Nephron progenitor cell (in vitro differentiated cells): ENCODE measurements around the gene ART1.

ENCODE experiments used
- DNase-seq: peaks from one replicate; pipeline ENCODE4 v3.0.0; 2021
- H3K27ac Mint-ChIP-seq: 2 replicates; pipeline ENCODE4 v1.8.0; 2021; ENCODE audit warnings: mild to moderate bottlenecking, moderate library complexity, mixed read lengths
- H3K27me3 Mint-ChIP-seq: 2 replicates; pipeline ENCODE4 v1.8.0; 2021; ENCODE audit warnings: mild to moderate bottlenecking, low read depth, mixed read lengths; ENCODE audit not compliant: poor library complexity
- H3K36me3 Mint-ChIP-seq: 2 replicates; pipeline ENCODE4 v1.8.0; 2021; ENCODE audit warnings: low read depth, mixed read lengths
- H3K4me1 Mint-ChIP-seq: 2 replicates; pipeline ENCODE4 v1.8.0; 2021; ENCODE audit warnings: mixed read lengths
- H3K4me3 Mint-ChIP-seq: 2 replicates; pipeline ENCODE4 v1.8.0; 2021; ENCODE audit warnings: mild to moderate bottlenecking, moderate library complexity, mixed read lengths
- H3K9me3 Mint-ChIP-seq: 2 replicates; pipeline ENCODE4 v1.8.0; 2021; ENCODE audit warnings: mild to moderate bottlenecking, moderate library complexity, mixed read lengths
- CTCF ChIP-seq: fragments of 200-600 bp; sonication (generic); IDR thresholded peaks from 2 replicates; pipeline ENCODE4 v1.5.0; 2021; ENCODE audit warnings: antibody characterized with exemption

ART1 gene

GRCh38 chr11:3637201-3637600 is 7.7 kb upstream of the ART1 start:
- TF ChIP-seq CTCF = no peak
- Mint-ChIP-seq H3K27ac (peak overlapping the region; percentile 67), H3K27me3 (peaks cover 2% of the 10 kb centered on the region), H3K36me3 (peaks cover 13% of the 10 kb centered on the region), H3K4me1 (peaks cover 47% of the 10 kb centered on the region), H3K9me3 (no peaks in the 10 kb centered on the region), H3K4me3 (no peak overlapping the region)
- DNase-seq = no peak

GRCh38 chr11:3638513-3638912 is 6.4 kb upstream of the ART1 start:
- H3K27ac Mint-ChIP-seq = no peak overlapping the region
- TF ChIP-seq CTCF = no peak
- DNase-seq = no peak
- H3K36me3 Mint-ChIP-seq = peaks cover 13% of the 10 kb centered on the region
- H3K4me3 Mint-ChIP-seq = no peak overlapping the region
- peaks cover 4% of the 10 kb centered on the region for H3K9me3 Mint-ChIP-seq
- H3K4me1 Mint-ChIP-seq = peaks cover 58% of the 10 kb centered on the region
- H3K27me3 Mint-ChIP-seq = peaks cover 2% of the 10 kb centered on the region

- TF ChIP-seq CTCF = no peak
- peaks cover 62% of the 10 kb centered on the region for H3K4me1 Mint-ChIP-seq
- peaks cover 16% of the 10 kb centered on the region for H3K9me3 Mint-ChIP-seq
- H3K36me3 Mint-ChIP-seq = peaks cover 18% of the 10 kb centered on the region
- DNase-seq = no peak
- peak overlapping the region; percentile 28 for H3K4me3 Mint-ChIP-seq
- peaks cover 2% of the 10 kb centered on the region for H3K27me3 Mint-ChIP-seq
- no peak overlapping the region for H3K27ac Mint-ChIP-seq
Measured at GRCh38 chr11:3639841-3640240, 5.1 kb upstream of the ART1 start.

- no peak for TF ChIP-seq CTCF
- peak overlapping the region; percentile 89 for H3K4me3 Mint-ChIP-seq
- H3K4me1 Mint-ChIP-seq = peaks cover 66% of the 10 kb centered on the region
- H3K27me3 Mint-ChIP-seq = peaks cover 2% of the 10 kb centered on the region
- DNase-seq = no peak
- H3K27ac Mint-ChIP-seq = no peak overlapping the region
- H3K9me3 Mint-ChIP-seq = peaks cover 19% of the 10 kb centered on the region
- H3K36me3 Mint-ChIP-seq = peaks cover 18% of the 10 kb centered on the region
Measured at GRCh38 chr11:3641191-3641590, 3.7 kb upstream of the ART1 start.

GRCh38 chr11:3641701-3642070 is 3.2 kb upstream of the ART1 start, which contains the start of gene ART5:
ART5 (minus strand) TSS chr11:3641992; CDS start chr11:3641862, 130 bp downstream.
- H3K9me3 Mint-ChIP-seq = peaks cover 19% of the 10 kb centered on the region

More at GRCh38 chr11:3641701-3642070, 3.2 kb upstream of the ART1 start, which contains the start of gene ART5:
- H3K36me3 Mint-ChIP-seq = peaks cover 18% of the 10 kb centered on the region
- H3K4me3 Mint-ChIP-seq = peak within 1 kb of the TSS; percentile 89
- H3K27ac Mint-ChIP-seq = peak within 1 kb of the TSS; percentile 98
- peaks cover 66% of the 10 kb centered on the region for H3K4me1 Mint-ChIP-seq
- DNase-seq = no peak
- H3K27me3 Mint-ChIP-seq = peaks cover 2% of the 10 kb centered on the region
- no peak for TF ChIP-seq CTCF
